ENCODE measurements around the gene SLC6A20. TPM values are rescaled to one million over a fixed set of nuclear protein-coding genes. Genes with fewer than 3 reads are reported as not detected.

The SLC6A20 gene
- total RNA-seq, 1 experiment from 2014 or later, result 0.89 TPM

DNA sequence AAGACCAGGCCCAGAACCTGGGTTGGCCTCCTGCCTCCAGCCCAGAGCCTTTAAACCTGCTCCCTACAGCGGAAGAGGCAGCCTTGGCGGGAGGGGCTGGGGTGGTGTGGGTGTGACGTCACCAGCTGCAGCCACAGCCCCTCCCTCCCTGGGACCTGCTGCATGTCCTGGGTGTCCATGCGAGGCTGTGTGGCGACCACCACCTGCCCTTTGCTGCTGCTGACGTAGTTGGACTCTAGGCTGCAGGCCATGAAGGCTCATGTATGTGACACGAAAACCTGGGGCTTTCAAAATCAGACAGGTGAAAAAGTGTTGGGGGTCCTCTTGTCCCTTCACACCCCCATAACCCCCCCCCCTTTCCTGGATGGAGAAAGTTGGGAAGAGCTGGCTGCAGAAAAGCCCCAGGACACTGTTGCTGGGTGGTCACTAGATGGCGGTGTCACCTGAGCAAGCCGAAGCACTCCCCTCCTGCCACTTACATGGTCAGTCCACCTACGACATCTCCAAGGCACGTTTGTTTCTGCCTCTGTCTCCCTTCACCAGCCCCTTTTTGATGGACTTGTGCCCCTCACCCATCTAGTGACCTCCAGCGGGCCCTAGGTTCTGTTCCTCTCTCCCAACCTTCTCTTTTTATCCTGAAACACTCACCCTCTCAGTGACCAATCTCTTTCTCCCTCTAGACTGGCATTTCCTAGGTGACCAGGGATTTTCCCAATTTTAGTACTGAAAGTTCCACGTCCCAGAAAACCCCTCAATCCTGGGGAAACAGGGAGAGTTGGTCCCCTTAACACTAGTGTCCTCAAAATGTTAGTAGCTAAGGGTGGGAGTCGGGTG is 35.2 kb downstream of the SLC6A20 start:
- Histone ChIP-seq H3K79me2 (ENCODE audit: insufficient read depth, low read length) (no peaks in the 10 kb centered on the region), H3K4me1 (ENCODE audit: control insufficient read depth in 1 of 2, insufficient read depth in 2 of 2, low read length in 2 of 2) (peaks cover 10 to 18% of the 10 kb centered on the region in 2 experiments; a peak in 3 of 4 replicates), H3K9me2 (ENCODE audit: insufficient read depth) (no peaks in the 10 kb centered on the region), H3K9ac (ENCODE audit: low read length) (no peak overlapping the region), H3K27me3 (ENCODE audit: insufficient read depth, low read length) (no peaks in the 10 kb centered on the region), H3K4me2 (ENCODE audit: low read length) (peak overlapping the region; percentile 30), H3K27ac (ENCODE audit: low read depth, low read length) (no peak overlapping the region), H3K9me3 (ENCODE audit: control insufficient read depth in 1 of 2, insufficient read depth in 1 of 2, low read depth in 1 of 2, low read length in 2 of 2) (no peaks in the 10 kb centered on the region), H2AFZ (ENCODE audit: low read depth, low read length, poor library complexity, severe bottlenecking) (peak overlapping the region; percentile 92), H3K36me3 (ENCODE audit: control insufficient read depth in 1 of 2, insufficient read depth in 2 of 2, low read length in 2 of 2) (no peaks in the 10 kb centered on the region), H3K4me3 (replicated peaks in 1 of 2; ENCODE audit: low read depth in 1 of 2, low read length in 2 of 2) (no peak overlapping the region), H4K20me1 (ENCODE audit: insufficient read depth) (no peaks in the 10 kb centered on the region)
- ChIA-PET CTCF (interaction anchor here (0.6 to 5.7 kb wide), 12 partner anchors 34 to 724 kb away, joined by 3 to 65 read pairs (median 4); partner anchors contain the start of gene LZTFL1), RAD21 (ENCODE audit: low non-redundant PET in 1 of 2, low total read pairs in 2 of 2, uncharacterized antibody in 2 of 2, unreplicated experiment in 2 of 2) (interaction anchor here (0.6 to 1.6 kb wide), 6 partner anchors 70 to 323 kb away, joined by 3 to 14 read pairs (median 6); no protein-coding TSS in a partner anchor), POLR2A (no interaction called here)
- peak; percentile 51 for DNase-seq (ENCODE audit: low read depth, low spot score)
- no TSS peak for BruUV-seq (replicated peaks)
- no peak for TF ChIP-seq EGR1 (IDR thresholded peaks at IDR 0.05; ENCODE audit: low read depth)
- peak; percentile 96 for TF ChIP-seq RAD21 (IDR thresholded peaks at IDR 0.05; ENCODE audit: low read depth)
- TF ChIP-seq TCF7L2 (IDR thresholded peaks at IDR 0.05; ENCODE audit: borderline replicate concordance, extremely low read depth, insufficient read depth, insufficient read length), result no peak
- TF ChIP-seq, protein P1, sequence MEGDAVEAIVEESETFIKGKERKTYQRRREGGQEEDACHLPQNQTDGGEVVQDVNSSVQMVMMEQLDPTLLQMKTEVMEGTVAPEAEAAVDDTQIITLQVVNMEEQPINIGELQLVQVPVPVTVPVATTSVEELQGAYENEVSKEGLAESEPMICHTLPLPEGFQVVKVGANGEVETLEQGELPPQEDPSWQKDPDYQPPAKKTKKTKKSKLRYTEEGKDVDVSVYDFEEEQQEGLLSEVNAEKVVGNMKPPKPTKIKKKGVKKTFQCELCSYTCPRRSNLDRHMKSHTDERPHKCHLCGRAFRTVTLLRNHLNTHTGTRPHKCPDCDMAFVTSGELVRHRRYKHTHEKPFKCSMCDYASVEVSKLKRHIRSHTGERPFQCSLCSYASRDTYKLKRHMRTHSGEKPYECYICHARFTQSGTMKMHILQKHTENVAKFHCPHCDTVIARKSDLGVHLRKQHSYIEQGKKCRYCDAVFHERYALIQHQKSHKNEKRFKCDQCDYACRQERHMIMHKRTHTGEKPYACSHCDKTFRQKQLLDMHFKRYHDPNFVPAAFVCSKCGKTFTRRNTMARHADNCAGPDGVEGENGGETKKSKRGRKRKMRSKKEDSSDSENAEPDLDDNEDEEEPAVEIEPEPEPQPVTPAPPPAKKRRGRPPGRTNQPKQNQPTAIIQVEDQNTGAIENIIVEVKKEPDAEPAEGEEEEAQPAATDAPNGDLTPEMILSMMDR (IDR thresholded peaks at IDR 0.05 in 2 of 3, conservative IDR thresholded peaks at IDR 0.05 in 1 of 3; ENCODE audit: borderline replicate concordance in 1 of 3, insufficient read depth in 1 of 3, low read depth in 2 of 3, low read length in 2 of 3), result peak; percentile 86 to 89 (median 88)
- ATAC-seq, result peak; percentile 98
- intact Hi-C loops (cut with micrococcal nuclease), result loop anchor here (1.0 to 10.0 kb wide), 5 partner anchors 71 to 614 kb away; partner anchors contain the start of gene CCR5
